ENCODE measurements around the gene SOHLH1.

- TF ChIP-seq POLR2A (IDR thresholded peaks at IDR 0.05; ENCODE audit: borderline replicate concordance, extremely low read depth, insufficient read depth, insufficient read length): no peak
- no peak for TF ChIP-seq YY1 (IDR thresholded peaks at IDR 0.05; ENCODE audit: extremely low read depth, insufficient replicate concordance, low read depth, low read length)
- no peak for TF ChIP-seq EZH2 (IDR thresholded peaks at IDR 0.05)
- no peak for TF ChIP-seq CTCF (IDR thresholded peaks at IDR 0.05 in 2 of 3, conservative IDR thresholded peaks at IDR 0.05 in 1 of 3; ENCODE audit: borderline replicate concordance in 1 of 3, insufficient read depth in 1 of 3, low read depth in 2 of 3, low read length in 2 of 3)
- no peak for TF ChIP-seq RAD21 (IDR thresholded peaks at IDR 0.05; ENCODE audit: low read depth)
- no peak for TF ChIP-seq POLR2AphosphoS5 (IDR thresholded peaks at IDR 0.05; ENCODE audit: low read depth, low read length)
- TF ChIP-seq REST (IDR thresholded peaks at IDR 0.05; ENCODE audit: low read depth): no peak
- no peak for TF ChIP-seq MAX (IDR thresholded peaks at IDR 0.05)
- no peak for TF ChIP-seq EZH2phosphoT487 (IDR thresholded peaks at IDR 0.05; ENCODE audit: borderline replicate concordance)
- TF ChIP-seq CEBPB (IDR thresholded peaks at IDR 0.05; ENCODE audit: low read depth): no peak
- no peak for TF ChIP-seq SIN3A (IDR thresholded peaks at IDR 0.05; ENCODE audit: low read depth)
- no peak for TF ChIP-seq EGR1 (IDR thresholded peaks at IDR 0.05; ENCODE audit: low read depth)
Measured at GRCh38 chr9:135736979-135737839, 37.9 kb upstream of the SOHLH1 start.

All from HCT116 (cell line).